SIG-M5 treated with dmso at 0.1 percent for 504 hours (cell line): ENCODE data around the gene NBEA.
"Not testable (repeated sequence)": the region's sequence is repeated elsewhere in the genome, so short reads cannot be mapped to it uniquely, and the experiment has no call there.

Source experiments
- DNase-seq: peaks from one replicate; lab custom pipeline; 2025; ENCODE audit not compliant: unreplicated experiment; lab: John Stamatoyannopoulos, UW

The NBEA gene

GRCh38 chr13:34944274-34944634 is 2.2 kb downstream of the NBEA start:
- no peak for DNase-seq

- no peak for DNase-seq
Measured at GRCh38 chr13:34944751-34945150, 2.7 kb downstream of the NBEA start.

GRCh38 chr13:34951528-34951927 is 9.5 kb downstream of the NBEA start:
- DNase-seq: no peak

GRCh38 chr13:34959489-34959888 is 17.4 kb downstream of the NBEA start:
- DNase-seq: no peak

DNA sequence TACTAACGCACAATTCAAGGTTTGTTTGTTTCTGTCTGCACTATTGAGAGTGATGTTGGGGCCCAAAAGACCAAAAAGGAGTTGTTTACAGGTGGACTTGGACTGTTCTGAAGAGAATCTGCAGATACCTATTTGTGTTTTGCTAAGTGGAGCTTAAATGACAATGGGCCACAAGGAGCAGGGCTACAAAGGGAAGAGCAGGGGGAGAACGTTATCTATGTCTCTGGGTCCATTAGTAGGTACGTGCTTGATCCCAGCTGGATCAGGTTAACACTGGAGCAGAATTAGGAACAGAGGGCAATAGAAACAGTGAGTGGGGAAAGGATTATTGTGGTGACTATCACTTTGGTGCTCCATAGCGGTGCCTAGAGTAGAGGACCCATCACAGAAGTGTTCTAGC is 22.5 kb downstream of the NBEA start:
- no peak for DNase-seq

DNA sequence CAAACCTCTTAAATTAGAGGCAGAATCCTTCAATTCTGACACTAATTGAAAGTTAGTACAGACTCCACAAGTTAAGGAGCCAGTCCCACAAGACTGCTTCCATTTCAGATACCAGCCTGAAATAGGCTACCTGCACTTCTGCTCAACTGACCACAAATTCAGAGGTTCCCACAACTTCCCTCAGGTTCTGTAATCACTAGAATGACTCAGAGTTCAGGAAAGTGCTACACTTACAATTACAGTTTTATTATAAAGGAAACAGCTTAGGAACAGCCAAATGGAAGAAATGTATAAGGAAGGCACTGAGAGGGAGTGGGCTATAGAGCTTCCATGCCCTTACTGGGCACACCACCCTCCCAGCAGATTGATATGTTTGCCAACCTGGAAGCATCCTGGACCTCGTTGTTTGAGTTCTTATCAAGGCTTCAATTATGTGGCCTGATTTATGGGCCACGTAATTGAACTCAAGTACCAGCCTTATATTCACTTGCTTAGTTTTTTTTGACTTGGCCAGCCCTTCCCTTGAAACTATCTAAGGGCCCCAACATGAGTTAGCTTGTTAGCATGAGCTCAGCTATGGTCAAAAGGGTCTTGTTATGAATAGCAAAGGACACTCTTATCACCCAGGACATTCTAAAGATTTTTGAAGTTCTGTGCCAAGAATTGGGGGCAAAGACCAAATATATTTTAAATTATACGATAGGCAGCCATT is 25.9 kb downstream of the NBEA start:
- no peak for DNase-seq

DNA sequence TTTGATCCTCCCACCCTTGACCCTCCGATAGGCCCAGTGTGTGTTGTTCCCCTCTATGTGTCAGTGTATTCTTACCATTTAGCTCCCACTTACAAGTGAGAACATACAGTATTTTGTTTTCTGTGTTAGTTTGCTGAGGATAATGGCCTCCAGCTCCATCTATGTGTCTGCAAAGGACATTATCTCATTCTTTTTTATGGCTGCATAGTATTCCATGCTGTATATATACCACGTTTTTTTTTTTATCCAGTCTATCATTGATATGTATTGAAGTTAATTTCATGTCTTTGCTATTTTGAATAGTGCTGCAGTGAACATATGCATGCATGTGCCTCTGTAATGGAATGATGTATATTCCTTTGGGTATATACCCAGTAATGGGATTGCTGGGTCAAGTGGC is 27.5 kb downstream of the NBEA start:
- DNase-seq: not testable (repeated sequence)

- DNase-seq: no peak
Measured at GRCh38 chr13:34970961-34971360, 28.9 kb downstream of the NBEA start.

DNA sequence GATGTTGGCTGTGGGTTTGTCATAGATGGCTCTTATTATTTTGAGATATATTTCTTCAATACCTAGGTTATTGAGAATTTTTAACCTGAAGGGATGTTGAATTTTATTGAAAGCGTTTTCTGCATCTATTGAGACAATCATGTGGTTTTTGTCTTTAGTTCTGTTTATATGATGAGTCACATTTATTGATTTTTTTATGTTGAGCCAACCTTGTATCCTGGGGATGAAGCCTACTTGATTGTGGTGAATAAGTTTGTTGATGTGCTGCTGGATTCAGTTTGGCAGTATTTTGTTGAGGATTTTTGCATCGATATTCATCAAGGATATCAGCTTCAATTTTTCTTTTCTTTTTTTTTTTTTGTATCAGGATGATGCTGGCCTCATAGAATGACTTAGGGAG is 29.4 kb downstream of the NBEA start:
- no peak for DNase-seq

DNA sequence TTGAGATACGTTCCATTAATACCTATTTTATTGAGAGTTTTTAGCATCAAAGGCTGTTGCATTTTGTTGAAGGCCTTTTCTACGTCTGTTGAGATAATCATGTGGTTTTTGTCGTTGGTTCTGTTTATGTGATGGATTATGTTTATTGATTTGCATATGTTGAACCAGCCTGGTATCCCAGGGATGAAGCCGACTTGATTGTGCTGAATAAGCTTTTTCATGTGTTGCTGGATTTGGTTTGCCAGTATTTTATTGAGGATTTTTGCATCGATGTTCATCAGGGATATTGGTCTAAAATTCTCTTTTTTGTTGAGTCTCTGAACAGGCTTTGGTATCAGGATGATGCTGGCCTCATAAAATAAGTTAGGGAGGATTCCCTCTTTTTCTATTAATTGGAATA is 43.1 kb downstream of the NBEA start:
- DNase-seq: not testable (repeated sequence)

DNA sequence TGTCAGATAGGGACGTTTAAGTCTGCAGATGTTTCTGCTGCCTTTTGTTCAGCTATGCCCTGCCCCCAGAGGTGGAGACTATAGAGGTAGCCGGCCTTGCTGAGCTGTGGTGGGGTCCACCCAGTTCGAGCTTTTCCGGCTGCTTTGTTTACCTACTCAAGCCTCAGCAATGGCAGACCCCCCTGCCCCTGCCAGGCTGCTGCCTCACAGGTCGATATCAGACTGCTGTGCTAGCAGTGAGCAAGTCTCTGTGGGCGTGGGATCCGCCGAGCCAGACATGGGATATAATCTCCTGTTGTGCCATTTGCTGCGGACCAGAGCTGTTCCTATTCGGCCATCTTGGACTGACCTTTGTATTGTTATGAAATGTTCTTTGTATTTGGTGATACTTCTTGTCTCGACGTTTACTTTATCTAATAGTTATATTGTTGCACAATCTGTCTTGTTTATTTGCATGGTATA is 46.3 kb downstream of the NBEA start:
- no peak for DNase-seq

GRCh38 chr13:34990399-34991214 is 48.5 kb downstream of the NBEA start:
- DNase-seq: no peak

- DNase-seq: no peak
Measured at GRCh38 chr13:34993470-34993869, 51.4 kb downstream of the NBEA start.

GRCh38 chr13:35003734-35004133 is 61.7 kb downstream of the NBEA start:
- DNase-seq: not testable (repeated sequence)

GRCh38 chr13:35005051-35005450 is 63.0 kb downstream of the NBEA start:
- no peak for DNase-seq

DNA sequence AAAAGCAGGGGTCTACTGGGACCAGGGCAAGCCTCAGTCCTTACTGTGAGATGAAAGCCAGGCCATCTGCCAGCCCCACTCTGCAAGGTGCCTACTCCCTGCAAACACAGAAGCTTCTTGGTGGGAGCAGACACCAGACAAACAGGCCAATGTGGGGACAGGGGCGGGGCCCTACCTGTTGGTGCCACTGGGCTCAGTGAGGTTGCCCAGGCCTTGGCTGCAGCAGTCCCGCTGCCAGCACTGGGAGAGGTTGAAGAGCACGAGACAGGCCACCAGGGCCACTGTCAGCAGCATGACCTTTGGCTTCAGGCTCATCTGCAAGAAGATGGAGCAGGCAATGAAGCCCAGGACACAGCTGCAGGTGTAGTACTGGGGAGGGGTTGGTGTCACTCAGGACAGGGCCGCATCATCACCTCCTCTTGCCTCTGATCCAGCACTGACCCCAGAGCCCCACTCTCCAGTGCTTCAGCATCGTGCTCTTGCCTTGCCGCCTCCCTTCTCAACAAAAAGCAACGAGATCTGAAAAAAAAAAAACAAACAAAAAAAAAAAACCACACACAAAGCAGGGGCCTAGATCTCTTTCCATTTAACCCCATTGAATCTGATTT is 72.6 kb downstream of the NBEA start:
- DNase-seq: no peak

- DNase-seq: no peak
Measured at GRCh38 chr13:35016362-35017112, 74.5 kb downstream of the NBEA start.

- DNase-seq: peak; percentile 51
Measured at GRCh38 chr13:35025314-35025713, 83.2 kb downstream of the NBEA start.

DNA sequence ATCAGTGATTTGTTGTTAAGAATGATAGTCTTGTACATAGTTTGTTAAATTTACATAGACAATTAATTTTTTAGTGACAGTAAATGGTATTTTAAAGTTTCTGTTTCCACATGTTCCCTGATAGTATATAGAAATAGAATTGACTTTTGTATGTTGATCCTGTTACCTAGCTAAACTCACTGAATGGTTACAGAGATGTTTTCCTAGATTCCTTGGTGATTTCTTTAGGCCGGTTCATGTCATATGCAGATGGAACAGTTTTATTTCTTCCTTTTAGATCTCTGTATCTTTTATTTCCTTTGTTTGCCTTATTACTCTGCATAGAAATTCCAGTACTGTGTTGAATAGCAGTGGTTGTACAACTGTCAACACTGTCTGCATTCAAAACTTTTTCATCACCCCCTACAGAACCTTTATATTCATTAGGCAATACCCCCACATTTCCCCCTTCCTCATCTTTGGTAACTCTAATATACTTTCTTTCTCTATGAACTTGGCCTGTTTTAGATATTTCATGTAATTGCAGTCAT is 86.3 kb downstream of the NBEA start:
- DNase-seq: no peak

- no peak for DNase-seq
Measured at GRCh38 chr13:35039012-35039411, 96.9 kb downstream of the NBEA start.

- no peak for DNase-seq
Measured at GRCh38 chr13:35046587-35046986, 104.5 kb downstream of the NBEA start.
